ENCODE data around the gene GYPB. TPM values are rescaled to one million over a fixed set of nuclear protein-coding genes. Genes with fewer than 3 reads are reported as not detected.
"Not testable (repeated sequence)": the region's sequence is repeated elsewhere in the genome, so short reads cannot be mapped to it uniquely, and the experiment has no call there.

Gene GYPB
- total RNA-seq (not detected), polyA plus RNA-seq (ENCODE audit: insufficient read depth, low read depth, low replicate concordance) (not detected)
- long read RNA-seq, donor 1, partial matches to known transcripts, result 0 of 3 reads
- long read RNA-seq, donor 1, other reads (novel, unspliced or antisense), result 0 of 3 reads
- long read RNA-seq, donor 2, partial matches to known transcripts, result 0 of 2 reads
- long read RNA-seq, donor 2, other reads (novel, unspliced or antisense), result 0 of 2 reads
- long read RNA-seq, donor 3, result 0 reads
- long read RNA-seq, donor 4, partial matches to known transcripts, result 0 of 3 reads
- long read RNA-seq, donor 4, other reads (novel, unspliced or antisense), result 0 of 3 reads
- long read RNA-seq, donor 5, partial matches to known transcripts, result 0 of 1 reads
- long read RNA-seq, donor 5, other reads (novel, unspliced or antisense), result 0 of 1 reads
- long read RNA-seq, donor 6, partial matches to known transcripts, result 0 of 3 reads
- long read RNA-seq, donor 6, other reads (novel, unspliced or antisense), result 0 of 3 reads
- long read RNA-seq, donor 7, result 0 reads
- long read RNA-seq, donor 8, partial matches to known transcripts, result 0 of 2 reads
- long read RNA-seq, donor 8, other reads (novel, unspliced or antisense), result 0 of 2 reads
- long read RNA-seq, donor 9, partial matches to known transcripts, result 0 of 1 reads
- long read RNA-seq, donor 9, other reads (novel, unspliced or antisense), result 0 of 1 reads
- long read RNA-seq, donor 10, result 0 reads

- H3K4me1 ChIP-seq (ENCODE audit: control insufficient read depth in 2 of 3, insufficient read depth in 2 of 3, low read depth in 1 of 3, low read length in 3 of 3); FAIRE-seq: not testable (repeated sequence)
Measured at GRCh38 chr4:144019277-144019676, at the start of gene GYPB. Gene GYPB (minus strand): TSS chr4:144019380. CDS start chr4:144019287, 93 bp downstream.

DNA sequence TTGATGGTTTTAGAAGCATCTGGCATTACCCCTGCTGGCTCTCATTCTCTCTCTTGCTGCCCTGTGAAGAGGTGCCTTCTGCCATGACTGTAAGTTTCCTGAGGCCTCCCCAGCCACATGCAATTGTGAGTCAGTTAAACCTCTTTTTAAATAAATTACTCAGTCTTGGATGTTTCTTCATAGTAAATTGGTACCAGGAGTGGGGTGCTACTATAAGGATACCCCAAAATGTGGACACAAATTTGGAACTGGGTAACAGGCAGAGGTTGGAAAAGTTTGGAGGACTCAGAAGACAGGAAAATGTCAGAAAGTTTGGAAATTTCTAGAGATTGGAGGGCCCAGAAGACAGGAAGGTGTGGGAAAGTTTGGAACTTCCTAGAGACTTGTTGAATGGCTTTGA, 42.4 kb upstream of the GYPB start:
- H3K27me3 ChIP-seq (ENCODE audit: control insufficient read depth, insufficient read depth, low read length); H3K4me1 ChIP-seq (ENCODE audit: control insufficient read depth in 2 of 3, insufficient read depth in 2 of 3, low read depth in 1 of 3, low read length in 3 of 3); H3K27ac ChIP-seq (ENCODE audit: low read depth in 2 of 2, low read length in 2 of 2); FAIRE-seq; intact Hi-C loops (cut with DNase I); H3K9me3 ChIP-seq (ENCODE audit: control insufficient read depth in 2 of 3, insufficient read depth in 1 of 3, low read length in 3 of 3); H3K9ac ChIP-seq (ENCODE audit: low read length in 3 of 3); DNase-seq; H3K36me3 ChIP-seq (ENCODE audit: control insufficient read depth in 2 of 3, insufficient read depth in 3 of 3, low read length in 3 of 3); H3K4me3 ChIP-seq (ENCODE audit: low read length in 3 of 3): not testable (repeated sequence)

More at GRCh38 chr4:144019277-144019676, at the start of gene GYPB:
- H3K4me3 ChIP-seq (ENCODE audit: low read length in 3 of 3); DNase-seq; H3K27me3 ChIP-seq (ENCODE audit: control insufficient read depth, insufficient read depth, low read length); intact Hi-C loops (cut with DNase I); H3K9me3 ChIP-seq (ENCODE audit: control insufficient read depth in 2 of 3, insufficient read depth in 1 of 3, low read length in 3 of 3); H3K36me3 ChIP-seq (ENCODE audit: control insufficient read depth in 2 of 3, insufficient read depth in 3 of 3, low read length in 3 of 3); H3K9ac ChIP-seq (ENCODE audit: low read length in 3 of 3); H3K27ac ChIP-seq (ENCODE audit: low read depth in 2 of 2, low read length in 2 of 2): not testable (repeated sequence)

GRCh38 chr4:144060234-144060859, 41.2 kb upstream of the GYPB start:
- FAIRE-seq; H3K36me3 ChIP-seq (ENCODE audit: control insufficient read depth in 2 of 3, insufficient read depth in 3 of 3, low read length in 3 of 3); H3K27me3 ChIP-seq (ENCODE audit: control insufficient read depth, insufficient read depth, low read length); H3K27ac ChIP-seq (ENCODE audit: low read depth in 2 of 2, low read length in 2 of 2); H3K9ac ChIP-seq (ENCODE audit: low read length in 3 of 3); H3K4me1 ChIP-seq (ENCODE audit: control insufficient read depth in 2 of 3, insufficient read depth in 2 of 3, low read depth in 1 of 3, low read length in 3 of 3); H3K4me3 ChIP-seq (ENCODE audit: low read length in 3 of 3); intact Hi-C loops (cut with DNase I); H3K9me3 ChIP-seq (ENCODE audit: control insufficient read depth in 2 of 3, insufficient read depth in 1 of 3, low read length in 3 of 3): not testable (repeated sequence)
- peak in 3 of 5 donors; percentile 12 to 24 (median 14) for DNase-seq

DNA sequence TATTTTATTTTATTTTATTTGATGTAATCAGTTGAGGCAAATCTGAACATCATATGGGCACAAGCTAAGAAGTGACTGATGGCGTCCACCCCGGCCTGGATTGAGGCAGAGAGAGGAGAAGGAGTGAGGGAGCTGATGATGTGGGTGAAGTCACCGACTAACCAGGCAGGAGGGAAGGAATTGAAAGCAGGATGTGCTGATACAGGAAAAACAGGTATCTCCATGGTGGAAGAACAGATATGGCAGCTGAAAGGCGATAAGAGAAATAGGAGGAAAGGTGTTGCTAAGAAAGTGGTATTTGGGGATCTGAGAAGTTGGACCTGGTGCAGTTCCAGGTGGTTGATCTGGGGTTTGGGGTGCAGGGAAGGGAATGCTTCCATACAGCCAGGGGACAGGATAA, 37.6 kb upstream of the GYPB start:
- no peak overlapping the region for H3K27ac ChIP-seq (ENCODE audit: low read depth in 2 of 2, low read length in 2 of 2)
- no peak overlapping the region for H3K4me3 ChIP-seq (ENCODE audit: low read length in 3 of 3)
- DNase-seq (no peak), FAIRE-seq (no peak)
- no peaks in the 10 kb centered on the region for H3K4me1 ChIP-seq (ENCODE audit: control insufficient read depth in 2 of 3, insufficient read depth in 2 of 3, low read depth in 1 of 3, low read length in 3 of 3)
- intact Hi-C loops (cut with DNase I), result no loop called here
- H3K9ac ChIP-seq (ENCODE audit: low read length in 3 of 3), result no peak overlapping the region
- TF ChIP-seq, protein P1, sequence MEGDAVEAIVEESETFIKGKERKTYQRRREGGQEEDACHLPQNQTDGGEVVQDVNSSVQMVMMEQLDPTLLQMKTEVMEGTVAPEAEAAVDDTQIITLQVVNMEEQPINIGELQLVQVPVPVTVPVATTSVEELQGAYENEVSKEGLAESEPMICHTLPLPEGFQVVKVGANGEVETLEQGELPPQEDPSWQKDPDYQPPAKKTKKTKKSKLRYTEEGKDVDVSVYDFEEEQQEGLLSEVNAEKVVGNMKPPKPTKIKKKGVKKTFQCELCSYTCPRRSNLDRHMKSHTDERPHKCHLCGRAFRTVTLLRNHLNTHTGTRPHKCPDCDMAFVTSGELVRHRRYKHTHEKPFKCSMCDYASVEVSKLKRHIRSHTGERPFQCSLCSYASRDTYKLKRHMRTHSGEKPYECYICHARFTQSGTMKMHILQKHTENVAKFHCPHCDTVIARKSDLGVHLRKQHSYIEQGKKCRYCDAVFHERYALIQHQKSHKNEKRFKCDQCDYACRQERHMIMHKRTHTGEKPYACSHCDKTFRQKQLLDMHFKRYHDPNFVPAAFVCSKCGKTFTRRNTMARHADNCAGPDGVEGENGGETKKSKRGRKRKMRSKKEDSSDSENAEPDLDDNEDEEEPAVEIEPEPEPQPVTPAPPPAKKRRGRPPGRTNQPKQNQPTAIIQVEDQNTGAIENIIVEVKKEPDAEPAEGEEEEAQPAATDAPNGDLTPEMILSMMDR (IDR thresholded peaks at IDR 0.05; ENCODE audit: borderline replicate concordance, extremely low read depth, insufficient read depth), result no peak
- H3K27me3 ChIP-seq (ENCODE audit: control insufficient read depth, insufficient read depth, low read length), result no peaks in the 10 kb centered on the region
- no peaks in the 10 kb centered on the region for H3K9me3 ChIP-seq (ENCODE audit: control insufficient read depth in 2 of 3, insufficient read depth in 1 of 3, low read length in 3 of 3)
- no peaks in the 10 kb centered on the region for H3K36me3 ChIP-seq (ENCODE audit: control insufficient read depth in 2 of 3, insufficient read depth in 3 of 3, low read length in 3 of 3)

- intact Hi-C loops (cut with DNase I); H3K9me3 ChIP-seq (ENCODE audit: control insufficient read depth in 2 of 3, insufficient read depth in 1 of 3, low read length in 3 of 3); H3K27me3 ChIP-seq (ENCODE audit: control insufficient read depth, insufficient read depth, low read length); H3K36me3 ChIP-seq (ENCODE audit: control insufficient read depth in 2 of 3, insufficient read depth in 3 of 3, low read length in 3 of 3); H3K27ac ChIP-seq (ENCODE audit: low read depth in 2 of 2, low read length in 2 of 2); H3K9ac ChIP-seq (ENCODE audit: low read length in 3 of 3); H3K4me1 ChIP-seq (ENCODE audit: control insufficient read depth in 2 of 3, insufficient read depth in 2 of 3, low read depth in 1 of 3, low read length in 3 of 3); FAIRE-seq; DNase-seq; H3K4me3 ChIP-seq (ENCODE audit: low read length in 3 of 3): not testable (repeated sequence)
Measured at GRCh38 chr4:144055336-144055735, 36.2 kb upstream of the GYPB start.

DNA sequence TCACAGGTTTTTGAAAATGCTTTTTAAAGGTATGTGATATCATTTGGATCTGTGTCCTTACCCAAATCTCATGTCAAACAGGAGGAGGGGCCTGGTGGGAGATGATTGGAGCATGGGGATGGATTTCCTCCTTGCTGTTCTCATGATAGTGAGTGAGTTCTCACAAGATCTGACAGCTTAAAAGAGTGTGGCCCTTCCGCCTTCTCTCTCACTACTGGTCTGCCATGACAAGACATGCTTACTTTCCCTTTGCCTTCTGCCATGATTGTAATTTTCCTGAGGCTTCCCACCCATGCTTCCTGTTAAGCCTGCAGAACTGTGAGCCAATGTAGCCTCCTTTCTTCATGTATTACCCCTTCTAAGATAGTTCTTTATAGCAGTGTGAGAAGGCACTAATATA, 32.3 kb upstream of the GYPB start:
- H3K4me3 ChIP-seq (ENCODE audit: low read length in 3 of 3); H3K27ac ChIP-seq (ENCODE audit: low read depth in 2 of 2, low read length in 2 of 2); FAIRE-seq; H3K36me3 ChIP-seq (ENCODE audit: control insufficient read depth in 2 of 3, insufficient read depth in 3 of 3, low read length in 3 of 3); H3K9ac ChIP-seq (ENCODE audit: low read length in 3 of 3); H3K9me3 ChIP-seq (ENCODE audit: control insufficient read depth in 2 of 3, insufficient read depth in 1 of 3, low read length in 3 of 3); H3K27me3 ChIP-seq (ENCODE audit: control insufficient read depth, insufficient read depth, low read length); intact Hi-C loops (cut with DNase I); H3K4me1 ChIP-seq (ENCODE audit: control insufficient read depth in 2 of 3, insufficient read depth in 2 of 3, low read depth in 1 of 3, low read length in 3 of 3); DNase-seq: not testable (repeated sequence)

DNA sequence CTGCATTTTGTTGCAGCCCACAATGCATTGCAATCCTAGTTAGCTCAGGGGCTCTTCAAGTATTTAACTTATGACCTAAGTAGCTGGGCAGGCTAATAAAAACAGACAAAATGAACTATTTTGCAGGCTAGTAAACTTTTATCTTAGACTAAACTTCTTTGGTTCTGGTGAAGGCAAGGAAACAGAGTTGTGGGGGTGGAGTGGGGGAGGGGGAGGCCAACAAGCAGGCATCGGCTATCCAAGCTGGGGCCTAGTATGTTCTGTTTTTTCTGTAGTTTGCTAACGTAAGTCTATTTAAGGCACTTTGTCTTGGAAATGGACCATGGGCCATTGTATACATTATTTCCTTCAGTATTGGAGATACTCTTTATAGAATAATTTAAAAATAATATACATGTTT, 31.5 kb upstream of the GYPB start:
- FAIRE-seq; H3K27ac ChIP-seq (ENCODE audit: low read depth in 2 of 2, low read length in 2 of 2); H3K4me3 ChIP-seq (ENCODE audit: low read length in 3 of 3): not testable (repeated sequence)

More for the DNA sequence above, 31.5 kb upstream of the GYPB start:
- DNase-seq; intact Hi-C loops (cut with DNase I); H3K36me3 ChIP-seq (ENCODE audit: control insufficient read depth in 2 of 3, insufficient read depth in 3 of 3, low read length in 3 of 3); H3K27me3 ChIP-seq (ENCODE audit: control insufficient read depth, insufficient read depth, low read length); H3K9me3 ChIP-seq (ENCODE audit: control insufficient read depth in 2 of 3, insufficient read depth in 1 of 3, low read length in 3 of 3); H3K9ac ChIP-seq (ENCODE audit: low read length in 3 of 3); H3K4me1 ChIP-seq (ENCODE audit: control insufficient read depth in 2 of 3, insufficient read depth in 2 of 3, low read depth in 1 of 3, low read length in 3 of 3): not testable (repeated sequence)
